ENCODE measurements around the gene SUGT1. TPM values are rescaled to one million over a fixed set of nuclear protein-coding genes. Genes with fewer than 3 reads are reported as not detected.

The SUGT1 gene
- total RNA-seq, 1 donor from 2014 or later = 38.6 TPM

DNA sequence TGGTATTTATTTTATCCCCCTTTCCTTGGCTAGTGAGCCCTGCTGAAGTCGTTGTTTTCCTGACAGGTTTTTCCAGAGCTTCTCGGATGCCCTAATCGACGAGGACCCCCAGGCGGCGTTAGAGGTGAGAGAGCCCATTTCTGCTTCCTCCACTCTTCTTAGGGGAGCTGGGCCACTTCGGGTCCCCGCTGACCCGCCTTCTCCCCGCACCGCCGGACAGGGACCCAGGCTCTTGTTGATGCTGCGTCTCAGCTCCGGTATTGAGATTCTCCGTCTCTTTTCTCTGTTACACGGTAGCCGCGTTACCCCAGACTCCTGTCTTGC is 306 bp downstream of the SUGT1 start:
- ChIA-PET CTCF (interaction anchor here (0.9 to 2.7 kb wide), 4 partner anchors 11 to 205 kb away, joined by 3 to 18 read pairs (median 16); partner anchors contain the start of gene VPS36), POLR2A (interaction anchor here (0.9 to 3.0 kb wide), 12 partner anchors 12 to 1200 kb away, joined by 3 to 98 read pairs (median 8); partner anchors contain the start of genes INTS6 and VPS36)
- Mint-ChIP-seq H3K4me3 (no peak overlapping the region), H3K4me1 (peaks cover 11% of the 10 kb centered on the region), H3K27ac (no peak overlapping the region), H3K9me3 (no peaks in the 10 kb centered on the region), H3K27me3 (no peaks in the 10 kb centered on the region), H3K36me3 (ENCODE audit: low read depth) (peaks cover 27% of the 10 kb centered on the region)
- DNase-seq = no peak
- intact Hi-C loops (cut with micrococcal nuclease) = loop anchor here (1.0 to 2.0 kb wide), 8 partner anchors 12 to 1200 kb away; partner anchors contain the start of genes ALG11, CKAP2, INTS6 and VPS36
- TF ChIP-seq, protein P1, sequence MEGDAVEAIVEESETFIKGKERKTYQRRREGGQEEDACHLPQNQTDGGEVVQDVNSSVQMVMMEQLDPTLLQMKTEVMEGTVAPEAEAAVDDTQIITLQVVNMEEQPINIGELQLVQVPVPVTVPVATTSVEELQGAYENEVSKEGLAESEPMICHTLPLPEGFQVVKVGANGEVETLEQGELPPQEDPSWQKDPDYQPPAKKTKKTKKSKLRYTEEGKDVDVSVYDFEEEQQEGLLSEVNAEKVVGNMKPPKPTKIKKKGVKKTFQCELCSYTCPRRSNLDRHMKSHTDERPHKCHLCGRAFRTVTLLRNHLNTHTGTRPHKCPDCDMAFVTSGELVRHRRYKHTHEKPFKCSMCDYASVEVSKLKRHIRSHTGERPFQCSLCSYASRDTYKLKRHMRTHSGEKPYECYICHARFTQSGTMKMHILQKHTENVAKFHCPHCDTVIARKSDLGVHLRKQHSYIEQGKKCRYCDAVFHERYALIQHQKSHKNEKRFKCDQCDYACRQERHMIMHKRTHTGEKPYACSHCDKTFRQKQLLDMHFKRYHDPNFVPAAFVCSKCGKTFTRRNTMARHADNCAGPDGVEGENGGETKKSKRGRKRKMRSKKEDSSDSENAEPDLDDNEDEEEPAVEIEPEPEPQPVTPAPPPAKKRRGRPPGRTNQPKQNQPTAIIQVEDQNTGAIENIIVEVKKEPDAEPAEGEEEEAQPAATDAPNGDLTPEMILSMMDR (IDR thresholded peaks at IDR 0.05) = no peak
- peak; percentile 35 for ATAC-seq (ENCODE audit: low read depth)

DNA sequence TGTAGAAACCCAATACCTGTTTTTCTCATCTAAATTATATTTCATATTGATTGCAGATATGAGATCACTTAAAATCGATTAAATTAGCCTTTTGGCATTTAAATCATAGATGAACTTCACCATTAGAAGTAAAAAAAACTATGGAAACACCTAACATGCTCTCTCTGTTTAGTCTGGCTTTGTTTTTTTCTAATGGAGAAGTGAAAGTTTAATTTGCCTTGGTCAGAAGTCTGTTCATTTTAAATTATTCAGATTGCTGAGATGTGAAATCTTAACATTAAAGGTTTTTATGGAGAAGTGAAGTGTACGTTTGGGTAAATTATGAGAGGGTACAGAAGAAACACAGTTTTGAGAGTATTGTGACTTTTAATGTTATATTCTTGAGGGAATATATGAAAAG is 6.7 kb downstream of the SUGT1 start:
- ChIA-PET POLR2A (interaction anchor here (0.7 kb wide), 1 partner anchor 1207 kb away, joined by 3 read pairs; the partner anchor contains the start of gene INTS6), CTCF (no interaction called here)
- H3K27me3 Mint-ChIP-seq = no peaks in the 10 kb centered on the region
- intact Hi-C loops (cut with micrococcal nuclease) = no loop called here
- H3K27ac Mint-ChIP-seq = peak overlapping the region; percentile 54
- ATAC-seq (ENCODE audit: low read depth) (no peak), DNase-seq (no peak)
- no peaks in the 10 kb centered on the region for H3K9me3 Mint-ChIP-seq
- peaks cover 50% of the 10 kb centered on the region for H3K36me3 Mint-ChIP-seq (ENCODE audit: low read depth)
- H3K4me1 Mint-ChIP-seq = peaks cover 3% of the 10 kb centered on the region
- H3K4me3 Mint-ChIP-seq = no peak overlapping the region
- TF ChIP-seq, protein P1 (IDR thresholded peaks at IDR 0.05) = no peak

DNA sequence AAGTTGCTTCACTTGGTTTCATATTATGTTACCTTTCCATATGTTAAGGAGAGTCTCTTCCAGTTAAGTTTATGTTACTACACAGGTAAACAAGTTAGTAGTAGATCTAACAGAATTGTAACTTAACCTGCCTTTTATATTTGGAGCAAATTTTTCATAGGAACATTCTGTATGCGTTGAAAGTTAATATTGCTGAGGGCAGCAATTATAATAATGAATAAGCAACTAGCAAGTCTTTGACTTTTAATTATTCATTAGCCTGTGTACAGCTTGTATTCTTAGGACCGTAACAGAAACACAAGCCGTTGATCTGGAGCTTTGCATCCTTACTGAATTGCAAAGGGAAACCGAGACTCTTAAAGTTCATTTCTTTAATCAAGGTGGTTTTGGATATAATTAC is 11.6 kb downstream of the SUGT1 start:
- ChIA-PET CTCF (interaction anchor here (1.4 to 3.0 kb wide), 3 partner anchors 11 to 304 kb away, joined by 4 to 14 read pairs (median 7); partner anchors contain the start of gene SUGT1), POLR2A (interaction anchor here (1.5 to 2.3 kb wide), 2 partner anchors 11 to 47 kb away, joined by 6 to 9 read pairs; partner anchors contain the start of gene SUGT1)
- DNase-seq = no peak
- H3K9me3 Mint-ChIP-seq = no peaks in the 10 kb centered on the region
- H3K36me3 Mint-ChIP-seq (ENCODE audit: low read depth) = peaks cover 82% of the 10 kb centered on the region
- TF ChIP-seq, protein P1 (IDR thresholded peaks at IDR 0.05) = no peak
- intact Hi-C loops (cut with micrococcal nuclease) = loop anchor here (2.0 kb wide), 1 partner anchor 305 kb away; no protein-coding TSS in a partner anchor
- no peaks in the 10 kb centered on the region for H3K27me3 Mint-ChIP-seq
- no peak overlapping the region for H3K27ac Mint-ChIP-seq
- H3K4me1 Mint-ChIP-seq = peaks cover 3% of the 10 kb centered on the region
- no peak for ATAC-seq (ENCODE audit: low read depth)
- H3K4me3 Mint-ChIP-seq = no peak overlapping the region

DNA sequence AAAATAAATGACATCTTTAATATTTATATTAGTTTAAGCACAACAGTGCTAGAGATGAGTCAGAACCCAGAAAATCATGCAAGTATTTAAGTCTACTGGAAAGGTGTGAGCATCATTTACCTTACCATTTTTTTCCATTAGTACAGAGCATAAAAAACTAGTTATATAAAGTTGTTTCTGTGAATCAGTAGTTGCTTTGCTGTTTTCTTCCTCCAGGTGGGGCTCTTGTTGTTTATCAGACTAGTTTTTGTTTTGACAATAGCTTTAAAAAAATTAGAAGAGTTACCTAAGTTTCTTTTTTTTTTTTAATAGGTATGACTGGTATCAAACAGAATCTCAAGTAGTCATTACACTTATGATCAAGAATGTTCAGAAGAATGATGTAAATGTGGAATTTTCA is 12.7 kb downstream of the SUGT1 start:
- no peak for DNase-seq
- intact Hi-C loops (cut with micrococcal nuclease) = loop anchor here (1.0 to 2.0 kb wide), 2 partner anchors 13 to 303 kb away; partner anchors contain the start of gene SUGT1
- Mint-ChIP-seq H3K9me3 (no peaks in the 10 kb centered on the region), H3K4me1 (no peaks in the 10 kb centered on the region), H3K27ac (no peak overlapping the region), H3K36me3 (ENCODE audit: low read depth) (peaks cover 85% of the 10 kb centered on the region), H3K27me3 (no peaks in the 10 kb centered on the region), H3K4me3 (no peak overlapping the region)
- POLR2A ChIA-PET = interaction anchor here (1.5 to 2.3 kb wide), 2 partner anchors 12 to 48 kb away, joined by 6 to 9 read pairs; partner anchors contain the start of gene SUGT1
- TF ChIP-seq, protein P1 (IDR thresholded peaks at IDR 0.05) = no peak
- CTCF ChIA-PET = interaction anchor here (1.3 to 3.0 kb wide), 4 partner anchors 12 to 303 kb away, joined by 4 to 14 read pairs (median 6); partner anchors contain the start of gene SUGT1
- ATAC-seq (ENCODE audit: low read depth) = no peak

DNA sequence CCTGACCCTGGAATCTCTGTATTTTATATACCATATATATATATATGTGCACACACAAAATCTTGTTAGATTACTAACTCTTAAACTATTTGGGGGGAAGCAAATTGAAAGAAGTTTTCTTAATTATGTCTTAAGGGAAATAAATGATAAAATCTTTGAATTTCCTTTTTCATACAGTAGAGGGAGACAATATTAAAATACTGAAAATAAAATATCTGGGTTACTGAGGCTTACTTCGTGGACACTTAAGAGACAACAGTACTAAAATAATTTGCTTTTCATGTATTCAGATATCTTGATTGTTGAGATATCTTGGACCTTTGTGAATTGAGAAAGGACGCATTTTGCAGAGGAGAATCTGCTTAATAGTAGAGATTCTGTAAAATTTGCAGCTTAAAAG is 17.0 kb downstream of the SUGT1 start:
- Mint-ChIP-seq H3K4me1 (no peaks in the 10 kb centered on the region), H3K27ac (no peak overlapping the region), H3K36me3 (ENCODE audit: low read depth) (peaks cover 74% of the 10 kb centered on the region), H3K27me3 (no peaks in the 10 kb centered on the region), H3K9me3 (no peaks in the 10 kb centered on the region), H3K4me3 (no peak overlapping the region)
- POLR2A ChIA-PET = no interaction called here
- DNase-seq (no peak), ATAC-seq (ENCODE audit: low read depth) (no peak)
- TF ChIP-seq, protein P1 (IDR thresholded peaks at IDR 0.05) = no peak
- CTCF ChIA-PET = no interaction called here
- intact Hi-C loops (cut with micrococcal nuclease) = no loop called here

Measured in activated B cell treated with CpG ODN at 0.5 μM for 24 hours (primary cell).